GM18519 (cell line): ENCODE measurements around the gene PARD3B.

Source experiments
- ATAC-seq: cut with Tn5 transposase; IDR thresholded peaks from one replicate; pipeline ENCODE4 v1.9.1; 2021; ENCODE audit warnings: mild to moderate bottlenecking, moderate library complexity; ENCODE audit not compliant: unreplicated experiment, low FRiP score

Gene PARD3B

GRCh38 chr2:204737296-204737695 lies 192.0 kb downstream of the PARD3B start:
- no peak for ATAC-seq

GRCh38 chr2:204738721-204739120 lies 193.4 kb downstream of the PARD3B start:
- ATAC-seq: no peak

GRCh38 chr2:204743393-204743960 lies 198.2 kb downstream of the PARD3B start:
- no peak for ATAC-seq

GRCh38 chr2:204744506-204744905 lies 199.2 kb downstream of the PARD3B start:
- ATAC-seq: no peak

- ATAC-seq: no peak
Observed at GRCh38 chr2:204748286-204748685, 203.0 kb downstream of the PARD3B start.

- ATAC-seq: no peak
Observed at GRCh38 chr2:204749319-204749718, 204.0 kb downstream of the PARD3B start.

GRCh38 chr2:204750389-204750788 lies 205.1 kb downstream of the PARD3B start:
- ATAC-seq: no peak

GRCh38 chr2:204751472-204751871 lies 206.2 kb downstream of the PARD3B start:
- ATAC-seq: no peak

- no peak for ATAC-seq
Observed at GRCh38 chr2:204753841-204754240, 208.6 kb downstream of the PARD3B start.

- no peak for ATAC-seq
Observed at GRCh38 chr2:204754898-204755297, 209.6 kb downstream of the PARD3B start.

GRCh38 chr2:204763974-204764703 lies 218.9 kb downstream of the PARD3B start:
- ATAC-seq: no peak

GRCh38 chr2:204770735-204771134 lies 225.5 kb downstream of the PARD3B start:
- ATAC-seq: no peak

- no peak for ATAC-seq
Observed at GRCh38 chr2:204771721-204772120, 226.4 kb downstream of the PARD3B start.

- no peak for ATAC-seq
Observed at GRCh38 chr2:204772546-204772945, 227.3 kb downstream of the PARD3B start.

- no peak for ATAC-seq
Observed at GRCh38 chr2:204775766-204776165, 230.5 kb downstream of the PARD3B start.

GRCh38 chr2:204776781-204777559 lies 231.7 kb downstream of the PARD3B start:
- ATAC-seq: no peak

GRCh38 chr2:204779771-204780170 lies 234.5 kb downstream of the PARD3B start:
- no peak for ATAC-seq

- no peak for ATAC-seq
Observed at GRCh38 chr2:204781941-204782340, 236.7 kb downstream of the PARD3B start.

GRCh38 chr2:204790076-204790475 lies 244.8 kb downstream of the PARD3B start:
- no peak for ATAC-seq

GRCh38 chr2:204791230-204791629 lies 246.0 kb downstream of the PARD3B start:
- ATAC-seq: no peak

GRCh38 chr2:204794624-204795023 lies 249.3 kb downstream of the PARD3B start:
- no peak for ATAC-seq

GRCh38 chr2:204795156-204795555 lies 249.9 kb downstream of the PARD3B start:
- no peak for ATAC-seq
